Adrenal gland (tissue), 12 donors: ENCODE results near the gene LYPD8. TPM values are rescaled to one million over a fixed set of nuclear protein-coding genes. Genes with fewer than 3 reads are reported as not detected.

Experiments used
- DNase-seq, 7 donors: peaks; one replicate each; pipeline ENCODE4 v3.0.0-alpha.2; 2019 to 2020
- H3K27ac ChIP-seq, 5 donors: fragments of 200-600 bp; sonication (generic) in 4 of 5; 1 replicate in 3 of 5; 2 replicates in 2 of 5; pipeline versions ENCODE4 v1.5.1 to v1.8.0; 2016 to 2020; ENCODE audit warnings: mild to moderate bottlenecking in 1 of 5
- H3K27me3 ChIP-seq: fragments of 200-600 bp; 2 replicates; pipeline ENCODE4 v1.8.0; 2021
- H3K36me3 ChIP-seq, 2 donors: fragments of 200-600 bp; replicated peaks in 1 of 2; 1 replicate in 1 of 2; 2 replicates in 1 of 2; pipeline versions ENCODE4 v1.5.1 to v1.8.0; 2018 to 2022
- H3K4me1 ChIP-seq, 2 donors: fragments of 200-600 bp; replicated peaks in 1 of 2; 1 replicate in 1 of 2; 2 replicates in 1 of 2; pipeline versions ENCODE4 v1.5.1 to v1.8.0; 2018 to 2021
- H3K4me3 ChIP-seq, 4 donors: fragments of 200-600 bp; sonication (generic) in 3 of 4; one replicate each; pipeline ENCODE4 v1.5.1; 2016 to 2018
- H3K9me3 ChIP-seq, 3 donors: fragments of 200-600 bp; sonication (generic) in 1 of 3; replicated peaks in 1 of 3; 1 replicate in 2 of 3; 2 replicates in 1 of 3; pipeline versions ENCODE4 v1.5.1 to v1.8.0; 2016 to 2021
- POLR2A ChIP-seq, 2 donors: fragments of 450-650 bp; IDR thresholded peaks; one replicate each; pipeline ENCODE4 v1.6.1; 2017; ENCODE audit warnings: antibody characterized with exemption in 2 of 2, mild to moderate bottlenecking in 2 of 2, moderate library complexity in 1 of 2
- WGBS, 4 donors: extraction: QIAGEN DNeasy Blood & Tissue Kit in 2 of 4; methylation state at CpG; one replicate each; pipeline versions ENCODE4 v1.1.5 to v1.1.7; 2013 to 2017; 5-methylcytosine and 5-hydroxymethylcytosine counted together
- intact Hi-C, 2 donors: fragments of 100-400 bp; cut with DNase I; formaldehyde crosslinking; loops; one replicate each; pipeline versions ENCODE4 v1.14.1 to v1.15.0; 2022 to 2023
- polyA plus RNA-seq, 3 donors: library from polyadenylated mRNA; stranded (reverse); fragments of 200-250 nt in 2 of 3; fragments of 350-450 nt in 1 of 3; fragmentation: Illumina TruSeq in 1 of 3; extraction: RNeasy Lipid Tissue Mini Kit (QIAGEN cat#74804) in 1 of 3; gene quantifications; one replicate each; pipeline ENCODE4 v1.2.3, GENCODE V29; 2013 to 2014
- total RNA-seq, 9 donors: library from RNA; depleted of rRNA in 4 of 9; stranded (reverse); fragments of >200 nt in 4 of 9; fragments of 120-200 nt in 1 of 9; fragmentation: NEBNext Ultra II Directional in 1 of 9; extraction: Animal tissue kit (Norgen Biotek cat#: 25700) in 1 of 9; gene quantifications; one replicate each; pipeline versions ENCODE4 v1.1.0 to v1.2.4, GENCODE V29; 2013 to 2023
- TF ChIP-seq, protein P1 (sequence below), 6 experiments: fragments of 450-650 bp in 4 of 6; fragments of 200-600 bp in 2 of 6; sonication (generic) in 1 of 6; IDR thresholded peaks; 1 replicate in 5 of 6; 2 replicates in 1 of 6; pipeline versions ENCODE4 v1.5.1 to v1.8.0; 2016 to 2021; ENCODE audit warnings: antibody characterized with exemption in 6 of 6, mild to moderate bottlenecking in 2 of 6, moderate library complexity in 1 of 6
- donor health status: healthy with polysubstance abuse.
- donor health status: Bipolar disorder and iron deficiency.
- donor health status: DM: yes; HTN: yes; CAD: no.
- donor health status: DM: no; HTN: no; CAD: no.
- donor health status: DM: no; HTN: no; CAD: no.
- donor health status: DM: yes; HTN: yes; CAD: no.

LYPD8 gene
- total and polyA plus RNA-seq, 12 donors: 0.13 TPM; not detected in 11

DNA sequence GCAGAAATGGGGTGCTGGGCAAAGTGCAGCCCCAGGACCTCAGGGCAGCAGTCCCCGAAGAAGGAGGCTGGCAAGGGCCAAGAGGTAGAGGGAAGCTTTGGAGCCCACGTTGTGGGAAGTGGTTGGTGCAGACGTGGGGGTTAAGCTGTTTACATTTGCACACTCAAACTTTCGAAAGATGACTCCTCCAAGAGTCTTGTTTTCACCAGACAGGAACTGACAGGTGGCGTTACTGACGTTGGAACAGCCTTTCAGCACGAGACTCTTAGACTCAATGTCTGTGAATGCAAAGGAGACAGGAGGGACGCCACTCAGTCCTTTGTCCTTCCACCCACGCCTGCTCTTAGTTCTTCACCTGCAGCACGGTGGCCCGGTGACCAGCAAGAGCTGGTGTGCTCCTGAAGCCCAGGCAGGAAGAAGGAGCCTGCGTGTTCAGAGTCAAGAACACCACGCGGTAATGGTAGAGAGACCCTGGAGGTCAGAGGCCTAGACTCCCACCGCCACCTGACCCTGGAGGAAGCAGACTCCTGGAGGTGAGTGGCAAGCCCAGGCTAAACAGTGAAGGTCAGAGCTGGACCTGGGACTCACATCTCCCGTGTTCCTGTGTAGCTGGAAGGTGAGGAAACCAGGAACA lies 15.9 kb downstream of the LYPD8 start:
- peak in 1 of 7 donors; percentile 39 for DNase-seq
- Histone ChIP-seq H3K4me1 (no peaks in the 10 kb centered on the region), H3K36me3 (no peaks in the 10 kb centered on the region), H3K4me3 (no peak overlapping the region), H3K27me3 (no peaks in the 10 kb centered on the region), H3K9me3 (no peaks in the 10 kb centered on the region), H3K27ac (no peak overlapping the region)
- 65 to 73% (median 72%) methylated on average over 16 of the region's 16 CpGs for WGBS, 4 donors
- intact Hi-C loops: no loop called here
- TF ChIP-seq, protein P1, sequence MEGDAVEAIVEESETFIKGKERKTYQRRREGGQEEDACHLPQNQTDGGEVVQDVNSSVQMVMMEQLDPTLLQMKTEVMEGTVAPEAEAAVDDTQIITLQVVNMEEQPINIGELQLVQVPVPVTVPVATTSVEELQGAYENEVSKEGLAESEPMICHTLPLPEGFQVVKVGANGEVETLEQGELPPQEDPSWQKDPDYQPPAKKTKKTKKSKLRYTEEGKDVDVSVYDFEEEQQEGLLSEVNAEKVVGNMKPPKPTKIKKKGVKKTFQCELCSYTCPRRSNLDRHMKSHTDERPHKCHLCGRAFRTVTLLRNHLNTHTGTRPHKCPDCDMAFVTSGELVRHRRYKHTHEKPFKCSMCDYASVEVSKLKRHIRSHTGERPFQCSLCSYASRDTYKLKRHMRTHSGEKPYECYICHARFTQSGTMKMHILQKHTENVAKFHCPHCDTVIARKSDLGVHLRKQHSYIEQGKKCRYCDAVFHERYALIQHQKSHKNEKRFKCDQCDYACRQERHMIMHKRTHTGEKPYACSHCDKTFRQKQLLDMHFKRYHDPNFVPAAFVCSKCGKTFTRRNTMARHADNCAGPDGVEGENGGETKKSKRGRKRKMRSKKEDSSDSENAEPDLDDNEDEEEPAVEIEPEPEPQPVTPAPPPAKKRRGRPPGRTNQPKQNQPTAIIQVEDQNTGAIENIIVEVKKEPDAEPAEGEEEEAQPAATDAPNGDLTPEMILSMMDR (IDR thresholded peaks at IDR 0.05): no peak
- no peak for TF ChIP-seq POLR2A (IDR thresholded peaks at IDR 0.05)

DNA sequence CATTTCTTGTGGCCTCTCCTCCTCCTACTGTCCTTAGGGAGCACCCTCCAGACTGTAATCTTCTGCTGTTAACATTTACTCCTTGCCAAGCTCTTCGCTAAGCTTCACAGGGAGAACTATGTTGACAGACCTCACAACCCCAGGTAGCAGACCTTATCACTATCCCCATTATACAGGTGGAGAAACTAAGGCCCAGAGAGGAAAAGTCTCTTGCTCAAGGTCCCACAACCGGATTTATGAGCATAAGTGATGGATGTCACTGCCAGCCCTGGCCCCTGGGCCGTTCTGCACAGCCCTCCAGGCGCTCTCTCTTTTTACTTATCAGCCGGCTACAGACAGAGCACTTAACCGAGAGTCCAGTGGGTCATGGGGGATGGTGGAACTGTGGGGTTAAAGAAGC lies 18.1 kb downstream of the LYPD8 start:
- TF ChIP-seq, protein P1 (IDR thresholded peaks at IDR 0.05): no peak
- TF ChIP-seq POLR2A (IDR thresholded peaks at IDR 0.05): no peak
- no peaks in the 10 kb centered on the region for H3K9me3 ChIP-seq
- no peak overlapping the region for H3K4me3 ChIP-seq
- no peak for DNase-seq
- H3K27me3 ChIP-seq: no peaks in the 10 kb centered on the region
- intact Hi-C loops: no loop called here
- WGBS, 4 donors: 69 to 76% (median 73%) methylated on average over 6 of the region's 6 CpGs
- H3K36me3 ChIP-seq: no peaks in the 10 kb centered on the region
- H3K27ac ChIP-seq: no peak overlapping the region
- H3K4me1 ChIP-seq: no peaks in the 10 kb centered on the region

DNA sequence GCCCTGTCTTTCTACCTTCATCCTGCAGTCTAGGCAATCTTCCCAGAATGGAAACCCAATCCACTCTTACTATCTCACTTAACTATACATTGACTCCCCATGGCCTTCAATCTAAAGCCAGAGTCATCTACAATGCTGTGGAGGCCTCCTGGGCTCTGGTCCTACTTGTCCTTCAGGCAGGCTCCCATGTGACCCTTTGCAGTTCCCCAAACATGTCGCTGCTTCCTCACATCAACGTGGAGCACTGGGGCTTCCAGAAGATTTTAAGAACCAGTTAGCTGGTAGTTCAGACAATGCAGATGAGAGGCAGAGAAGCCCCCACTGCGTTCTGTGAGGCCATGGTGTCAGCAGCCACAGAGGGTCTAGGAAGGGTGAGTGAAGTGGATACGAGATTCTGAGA lies 18.6 kb downstream of the LYPD8 start:
- no peak for TF ChIP-seq POLR2A (IDR thresholded peaks at IDR 0.05)
- TF ChIP-seq, protein P1 (IDR thresholded peaks at IDR 0.05): no peak
- 56 to 70% (median 63%) methylated on average over 3 to 4 of the region's 4 CpGs for WGBS, 4 donors

DNA sequence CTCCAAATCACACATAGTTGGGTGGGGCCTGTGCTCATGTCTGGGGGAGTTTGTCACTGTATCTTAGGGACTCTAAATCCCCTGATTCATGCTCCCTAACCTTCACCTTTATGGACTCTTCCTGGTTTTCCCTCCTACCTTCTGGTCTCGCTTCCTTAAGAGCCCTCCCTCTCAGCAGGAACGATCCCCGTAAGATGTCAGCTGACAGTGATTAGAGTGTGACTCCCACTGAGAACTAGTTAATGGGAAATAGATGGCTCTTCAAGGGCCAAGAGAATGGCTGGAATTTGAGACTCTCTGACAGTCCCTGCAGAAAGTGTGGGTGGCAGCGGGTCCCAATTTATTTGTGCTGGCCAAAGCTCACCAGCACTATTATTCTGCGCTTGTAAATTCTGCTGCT lies 22.0 kb downstream of the LYPD8 start:
- no peak overlapping the region for H3K4me3 ChIP-seq
- intact Hi-C loops: no loop called here
- DNase-seq: no peak
- H3K4me1 ChIP-seq: no peaks in the 10 kb centered on the region
- H3K27me3 ChIP-seq: no peaks in the 10 kb centered on the region
- TF ChIP-seq, protein P1 (IDR thresholded peaks at IDR 0.05): no peak
- no peak overlapping the region for H3K27ac ChIP-seq
- no peaks in the 10 kb centered on the region for H3K9me3 ChIP-seq
- H3K36me3 ChIP-seq: no peaks in the 10 kb centered on the region
- WGBS, 4 donors: 64 to 89% (median 82%) methylated on average over 5 of the region's 5 CpGs

More for the DNA sequence above, 18.6 kb downstream of the LYPD8 start:
- Histone ChIP-seq H3K27ac (no peak overlapping the region), H3K9me3 (no peaks in the 10 kb centered on the region), H3K36me3 (no peaks in the 10 kb centered on the region), H3K4me1 (no peaks in the 10 kb centered on the region), H3K4me3 (no peak overlapping the region), H3K27me3 (no peaks in the 10 kb centered on the region)
- intact Hi-C loops: no loop called here
- DNase-seq: no peak
